Measurements from ENCODE around the gene RASSF7.

The RASSF7 gene

GRCh38 chr11:597166-597725, 36.5 kb downstream of the RASSF7 start:
- Histone ChIP-seq H3K36me3 (ENCODE audit: control insufficient read depth in 2 of 2, insufficient read depth in 2 of 2, low read length in 2 of 2) (peaks cover 60 to 81% of the 10 kb centered on the region in 2 donors), H3K27ac (ENCODE audit: low read depth in 2 of 2, low read length in 2 of 2) (no peak overlapping the region), H3K4me1 (ENCODE audit: control insufficient read depth in 2 of 2, insufficient read depth in 2 of 2, low read length in 2 of 2) (no peaks in the 10 kb centered on the region), H3K4me3 (ENCODE audit: low read length in 2 of 2) (no peak overlapping the region), H3K9ac (ENCODE audit: low read depth in 1 of 2, low read length in 2 of 2) (no peak overlapping the region), H3K9me3 (ENCODE audit: control insufficient read depth in 2 of 2, low read length in 2 of 2) (no peaks in the 10 kb centered on the region), H3K27me3 (ENCODE audit: control insufficient read depth in 2 of 2, insufficient read depth in 2 of 2, low read length in 2 of 2) (no peaks in the 10 kb centered on the region)

- Histone ChIP-seq H3K27ac (ENCODE audit: low read depth in 2 of 2, low read length in 2 of 2) (no peak overlapping the region), H3K9me3 (ENCODE audit: control insufficient read depth in 2 of 2, low read length in 2 of 2) (no peaks in the 10 kb centered on the region), H3K36me3 (ENCODE audit: control insufficient read depth in 2 of 2, insufficient read depth in 2 of 2, low read length in 2 of 2) (peaks cover 52 to 75% of the 10 kb centered on the region in 2 donors)
Observed at GRCh38 chr11:598005-598680, 37.4 kb downstream of the RASSF7 start.

GRCh38 chr11:601573-602245, 40.9 kb downstream of the RASSF7 start:
- Histone ChIP-seq H3K9ac (ENCODE audit: low read depth in 1 of 2, low read length in 2 of 2) (no peak overlapping the region), H3K4me3 (ENCODE audit: low read length in 2 of 2) (no peak overlapping the region), H3K27ac (ENCODE audit: low read depth in 2 of 2, low read length in 2 of 2) (no peak overlapping the region), H3K27me3 (ENCODE audit: control insufficient read depth in 2 of 2, insufficient read depth in 2 of 2, low read length in 2 of 2) (no peaks in the 10 kb centered on the region), H3K4me1 (ENCODE audit: control insufficient read depth in 2 of 2, insufficient read depth in 2 of 2, low read length in 2 of 2) (no peaks in the 10 kb centered on the region), H3K36me3 (ENCODE audit: control insufficient read depth in 2 of 2, insufficient read depth in 2 of 2, low read length in 2 of 2) (peaks cover 55 to 78% of the 10 kb centered on the region in 2 donors), H3K9me3 (ENCODE audit: control insufficient read depth in 2 of 2, low read length in 2 of 2) (no peaks in the 10 kb centered on the region)

More at GRCh38 chr11:598005-598680, 37.4 kb downstream of the RASSF7 start:
- Histone ChIP-seq H3K27me3 (ENCODE audit: control insufficient read depth in 2 of 2, insufficient read depth in 2 of 2, low read length in 2 of 2) (no peaks in the 10 kb centered on the region), H3K4me1 (ENCODE audit: control insufficient read depth in 2 of 2, insufficient read depth in 2 of 2, low read length in 2 of 2) (no peaks in the 10 kb centered on the region), H3K9ac (ENCODE audit: low read depth in 1 of 2, low read length in 2 of 2) (no peak overlapping the region), H3K4me3 (ENCODE audit: low read length in 2 of 2) (no peak overlapping the region)

GRCh38 chr11:603154-603553, 42.4 kb downstream of the RASSF7 start:
- no peaks in the 10 kb centered on the region for H3K9me3 ChIP-seq (ENCODE audit: control insufficient read depth in 2 of 2, low read length in 2 of 2)
- H3K36me3 ChIP-seq (ENCODE audit: control insufficient read depth in 2 of 2, insufficient read depth in 2 of 2, low read length in 2 of 2): peaks cover 54 to 78% of the 10 kb centered on the region in 2 donors
- no peak overlapping the region for H3K9ac ChIP-seq (ENCODE audit: low read depth in 1 of 2, low read length in 2 of 2)
- no peak overlapping the region for H3K4me3 ChIP-seq (ENCODE audit: low read length in 2 of 2)
- no peak overlapping the region for H3K27ac ChIP-seq (ENCODE audit: low read depth in 2 of 2, low read length in 2 of 2)
- no peaks in the 10 kb centered on the region for H3K4me1 ChIP-seq (ENCODE audit: control insufficient read depth in 2 of 2, insufficient read depth in 2 of 2, low read length in 2 of 2)
- no peaks in the 10 kb centered on the region for H3K27me3 ChIP-seq (ENCODE audit: control insufficient read depth in 2 of 2, insufficient read depth in 2 of 2, low read length in 2 of 2)

- Histone ChIP-seq H3K4me1 (ENCODE audit: control insufficient read depth in 2 of 2, insufficient read depth in 2 of 2, low read length in 2 of 2) (no peaks in the 10 kb centered on the region), H3K9ac (ENCODE audit: low read depth in 1 of 2, low read length in 2 of 2) (no peak overlapping the region), H3K4me3 (ENCODE audit: low read length in 2 of 2) (no peak overlapping the region), H3K9me3 (ENCODE audit: control insufficient read depth in 2 of 2, low read length in 2 of 2) (no peaks in the 10 kb centered on the region), H3K27me3 (ENCODE audit: control insufficient read depth in 2 of 2, insufficient read depth in 2 of 2, low read length in 2 of 2) (no peaks in the 10 kb centered on the region), H3K36me3 (ENCODE audit: control insufficient read depth in 2 of 2, insufficient read depth in 2 of 2, low read length in 2 of 2) (peaks cover 64 to 78% of the 10 kb centered on the region in 2 donors), H3K27ac (ENCODE audit: low read depth in 2 of 2, low read length in 2 of 2) (no peak overlapping the region)
Observed at GRCh38 chr11:605286-606129, 44.7 kb downstream of the RASSF7 start.

- Histone ChIP-seq H3K4me1 (ENCODE audit: control insufficient read depth in 2 of 2, insufficient read depth in 2 of 2, low read length in 2 of 2) (peaks cover under 1 to 1% of the 10 kb centered on the region in 2 donors), H3K9ac (ENCODE audit: low read depth in 1 of 2, low read length in 2 of 2) (no peak overlapping the region), H3K27me3 (ENCODE audit: control insufficient read depth in 2 of 2, insufficient read depth in 2 of 2, low read length in 2 of 2) (no peaks in the 10 kb centered on the region), H3K36me3 (ENCODE audit: control insufficient read depth in 2 of 2, insufficient read depth in 2 of 2, low read length in 2 of 2) (peaks cover 72 to 81% of the 10 kb centered on the region in 2 donors), H3K4me3 (ENCODE audit: low read length in 2 of 2) (no peak overlapping the region), H3K27ac (ENCODE audit: low read depth in 2 of 2, low read length in 2 of 2) (no peak overlapping the region), H3K9me3 (ENCODE audit: control insufficient read depth in 2 of 2, low read length in 2 of 2) (no peaks in the 10 kb centered on the region)
Observed at GRCh38 chr11:606245-606644, 45.5 kb downstream of the RASSF7 start.

GRCh38 chr11:607020-607780, 46.4 kb downstream of the RASSF7 start:
- Histone ChIP-seq H3K4me1 (ENCODE audit: control insufficient read depth in 2 of 2, insufficient read depth in 2 of 2, low read length in 2 of 2) (peaks cover 3 to 9% of the 10 kb centered on the region in 2 donors), H3K9ac (ENCODE audit: low read depth in 1 of 2, low read length in 2 of 2) (no peak overlapping the region), H3K27ac (ENCODE audit: low read depth in 2 of 2, low read length in 2 of 2) (no peak overlapping the region), H3K4me3 (ENCODE audit: low read length in 2 of 2) (no peak overlapping the region), H3K36me3 (ENCODE audit: control insufficient read depth in 2 of 2, insufficient read depth in 2 of 2, low read length in 2 of 2) (peaks cover 73 to 80% of the 10 kb centered on the region in 2 donors), H3K27me3 (ENCODE audit: control insufficient read depth in 2 of 2, insufficient read depth in 2 of 2, low read length in 2 of 2) (no peaks in the 10 kb centered on the region), H3K9me3 (ENCODE audit: control insufficient read depth in 2 of 2, low read length in 2 of 2) (no peaks in the 10 kb centered on the region)

GRCh38 chr11:607971-608659, 47.3 kb downstream of the RASSF7 start:
- H3K36me3 ChIP-seq (ENCODE audit: control insufficient read depth in 2 of 2, insufficient read depth in 2 of 2, low read length in 2 of 2): peaks cover 79 to 85% of the 10 kb centered on the region in 2 donors
- peaks cover 11 to 19% of the 10 kb centered on the region in 2 donors for H3K4me1 ChIP-seq (ENCODE audit: control insufficient read depth in 2 of 2, insufficient read depth in 2 of 2, low read length in 2 of 2)
- H3K27me3 ChIP-seq (ENCODE audit: control insufficient read depth in 2 of 2, insufficient read depth in 2 of 2, low read length in 2 of 2): no peaks in the 10 kb centered on the region
- no peak overlapping the region for H3K9ac ChIP-seq (ENCODE audit: low read depth in 1 of 2, low read length in 2 of 2)
- no peak overlapping the region for H3K27ac ChIP-seq (ENCODE audit: low read depth in 2 of 2, low read length in 2 of 2)
- no peak overlapping the region for H3K4me3 ChIP-seq (ENCODE audit: low read length in 2 of 2)
- H3K9me3 ChIP-seq (ENCODE audit: control insufficient read depth in 2 of 2, low read length in 2 of 2): no peaks in the 10 kb centered on the region

GRCh38 chr11:608791-609251, 48.1 kb downstream of the RASSF7 start:
- H3K36me3 ChIP-seq (ENCODE audit: control insufficient read depth in 2 of 2, insufficient read depth in 2 of 2, low read length in 2 of 2): peaks cover 79 to 84% of the 10 kb centered on the region in 2 donors
- no peak overlapping the region for H3K4me3 ChIP-seq (ENCODE audit: low read length in 2 of 2)
- H3K4me1 ChIP-seq (ENCODE audit: control insufficient read depth in 2 of 2, insufficient read depth in 2 of 2, low read length in 2 of 2): peaks cover 15 to 24% of the 10 kb centered on the region in 2 donors
- no peak overlapping the region for H3K27ac ChIP-seq (ENCODE audit: low read depth in 2 of 2, low read length in 2 of 2)
- no peak overlapping the region for H3K9ac ChIP-seq (ENCODE audit: low read depth in 1 of 2, low read length in 2 of 2)
- H3K9me3 ChIP-seq (ENCODE audit: control insufficient read depth in 2 of 2, low read length in 2 of 2): no peaks in the 10 kb centered on the region
- H3K27me3 ChIP-seq (ENCODE audit: control insufficient read depth in 2 of 2, insufficient read depth in 2 of 2, low read length in 2 of 2): no peaks in the 10 kb centered on the region

Data from mucosa of rectum (tissue), 2 donors.